GM18499 (cell line): ENCODE measurements around the gene TMEM184B.
"Not testable (repeated sequence)": the region's sequence is repeated elsewhere in the genome, so short reads cannot be mapped to it uniquely, and the experiment has no call there.

Source experiments
- ATAC-seq: cut with Tn5 transposase; IDR thresholded peaks from one replicate; pipeline ENCODE4 v1.9.1; 2021; ENCODE audit warnings: moderate number of reproducible peaks; ENCODE audit not compliant: insufficient read depth, unreplicated experiment

Gene TMEM184B

GRCh38 chr22:38187413-38188212, 85.2 kb downstream of the TMEM184B start:
- no peak for ATAC-seq

- no peak for ATAC-seq
These were observed 86.4 kb downstream of the TMEM184B start for GRCh38 chr22:38186429-38186828.

GRCh38 chr22:38184788-38185187, 88.0 kb downstream of the TMEM184B start:
- no peak for ATAC-seq

- ATAC-seq = peak; percentile 62
These were observed 91.2 kb downstream of the TMEM184B start, which contains the start of gene PLA2G6 for GRCh38 chr22:38181453-38182200. TSS of gene PLA2G6 (minus strand) at chr22:38181830. CDS start at chr22:38169426, 12,404 bp downstream.

- ATAC-seq = no peak
These were observed 91.9 kb downstream of the TMEM184B start for GRCh38 chr22:38180841-38181452.

GRCh38 chr22:38178605-38178937, 94.2 kb downstream of the TMEM184B start:
- not testable (repeated sequence) for ATAC-seq

GRCh38 chr22:38177926-38178604, 94.7 kb downstream of the TMEM184B start:
- no peak for ATAC-seq

- ATAC-seq = not testable (repeated sequence)
These were observed 95.3 kb downstream of the TMEM184B start for GRCh38 chr22:38177571-38177925.

- no peak for ATAC-seq
These were observed 95.8 kb downstream of the TMEM184B start for GRCh38 chr22:38177044-38177443.

- no peak for ATAC-seq
These were observed 96.6 kb downstream of the TMEM184B start for GRCh38 chr22:38176170-38176741.

GRCh38 chr22:38175206-38176118, 97.3 kb downstream of the TMEM184B start:
- ATAC-seq = no peak

- no peak for ATAC-seq
These were observed 98.2 kb downstream of the TMEM184B start for GRCh38 chr22:38174626-38175025.

- ATAC-seq = no peak
These were observed 99.2 kb downstream of the TMEM184B start for GRCh38 chr22:38173641-38173906.

GRCh38 chr22:38172832-38173640, 99.8 kb downstream of the TMEM184B start:
- no peak for ATAC-seq

GRCh38 chr22:38171927-38172831, 100.6 kb downstream of the TMEM184B start:
- ATAC-seq = no peak

GRCh38 chr22:38170469-38170868, 102.3 kb downstream of the TMEM184B start:
- ATAC-seq = no peak
